ENCODE measurements around the gene DLEC1. TPM values are rescaled to one million over a fixed set of nuclear protein-coding genes. Genes with fewer than 3 reads are reported as not detected.
"Not testable (repeated sequence)": the region's sequence is repeated elsewhere in the genome, so short reads cannot be mapped to it uniquely, and the experiment has no call there.

Gene DLEC1
- total and polyA plus RNA-seq, 7 experiments from 2014 or later, result 0.41 to 9.4 (median 5.6) TPM

GRCh38 chr3:38047896-38048295, 8.9 kb downstream of the DLEC1 start:
- no peak for DNase-seq
- Mint-ChIP-seq H3K4me1 (peaks cover 0 to 4% (median 0%) of the 10 kb centered on the region in 7 donors), H3K9me3 (peaks cover 0 to 5% (median 0%) of the 10 kb centered on the region in 11 donors), H3K27ac (no peak overlapping the region), H3K36me3 (peaks cover under 1 to 28% (median 11%) of the 10 kb centered on the region in 5 donors), H3K4me3 (no peak overlapping the region), H3K27me3 (peaks cover 0 to 17% (median 0%) of the 10 kb centered on the region in 5 donors)
- Histone ChIP-seq H3K27ac (ENCODE audit: low read depth, low read length) (no peak overlapping the region), H3K36me3 (ENCODE audit: control insufficient read depth in 2 of 3, insufficient read depth in 3 of 3, low read length in 3 of 3) (no peaks in the 10 kb centered on the region), H3K27me3 (ENCODE audit: control insufficient read depth in 2 of 2, insufficient read depth in 2 of 2, low read length in 2 of 2) (no peaks in the 10 kb centered on the region), H3K4me3 (ENCODE audit: low read length) (no peak overlapping the region), H3K9me3 (ENCODE audit: control insufficient read depth in 2 of 3, low read length in 3 of 3) (no peaks in the 10 kb centered on the region), H3K4me1 (ENCODE audit: control insufficient read depth in 2 of 2, insufficient read depth in 2 of 2, low read length in 2 of 2) (no peaks in the 10 kb centered on the region)
- intact Hi-C loops (cut with micrococcal nuclease), result no loop called here
- ChIA-PET POLR2A (interaction anchor here (0.6 kb wide), 1 partner anchor 164 kb away, joined by 3 read pairs; no protein-coding TSS in a partner anchor), CTCF (no interaction called here)
- ATAC-seq, result no peak

- ATAC-seq (no peak), DNase-seq (no peak)
- Mint-ChIP-seq H3K27me3 (peaks cover 0 to 17% (median 0%) of the 10 kb centered on the region in 5 donors), H3K4me3 (no peak overlapping the region), H3K27ac (no peak overlapping the region), H3K4me1 (peaks cover 0 to 9% (median 0%) of the 10 kb centered on the region in 7 donors), H3K9me3 (peaks cover 0 to 5% (median 0%) of the 10 kb centered on the region in 11 donors), H3K36me3 (peaks cover 0 to 27% (median 11%) of the 10 kb centered on the region in 5 donors)
- Histone ChIP-seq H3K9me3 (ENCODE audit: control insufficient read depth in 2 of 3, low read length in 3 of 3) (no peaks in the 10 kb centered on the region), H3K36me3 (ENCODE audit: control insufficient read depth in 2 of 3, insufficient read depth in 3 of 3, low read length in 3 of 3) (no peaks in the 10 kb centered on the region), H3K27ac (ENCODE audit: low read depth, low read length) (no peak overlapping the region), H3K4me3 (ENCODE audit: low read length) (no peak overlapping the region), H3K27me3 (ENCODE audit: control insufficient read depth in 2 of 2, insufficient read depth in 2 of 2, low read length in 2 of 2) (no peaks in the 10 kb centered on the region), H3K4me1 (ENCODE audit: control insufficient read depth in 2 of 2, insufficient read depth in 2 of 2, low read length in 2 of 2) (no peaks in the 10 kb centered on the region)
- CTCF ChIA-PET, result no interaction called here
- POLR2A ChIA-PET, result no interaction called here
- intact Hi-C loops (cut with micrococcal nuclease), result no loop called here
Measured at GRCh38 chr3:38049358-38050126, 10.5 kb downstream of the DLEC1 start.

GRCh38 chr3:38051131-38051530, 12.1 kb downstream of the DLEC1 start:
- ChIA-PET CTCF (no interaction called here), POLR2A (no interaction called here)
- Mint-ChIP-seq H3K4me1 (peaks cover 0 to 11% (median 1%) of the 10 kb centered on the region in 7 donors), H3K9me3 (peaks cover 0 to 5% (median 0%) of the 10 kb centered on the region in 11 donors), H3K27me3 (peaks cover 0 to 11% (median 0%) of the 10 kb centered on the region in 5 donors), H3K4me3 (no peak overlapping the region), H3K36me3 (peaks cover 0 to 22% (median 11%) of the 10 kb centered on the region in 5 donors), H3K27ac (no peak overlapping the region)
- intact Hi-C loops (cut with micrococcal nuclease), result no loop called here
- ATAC-seq (no peak), DNase-seq (no peak)
- Histone ChIP-seq H3K9me3 (ENCODE audit: control insufficient read depth in 2 of 3, low read length in 3 of 3) (no peaks in the 10 kb centered on the region), H3K4me3 (ENCODE audit: low read length) (no peak overlapping the region), H3K27me3 (ENCODE audit: control insufficient read depth in 2 of 2, insufficient read depth in 2 of 2, low read length in 2 of 2) (no peaks in the 10 kb centered on the region), H3K36me3 (ENCODE audit: control insufficient read depth in 2 of 3, insufficient read depth in 3 of 3, low read length in 3 of 3) (no peaks in the 10 kb centered on the region), H3K27ac (ENCODE audit: low read depth, low read length) (no peak overlapping the region), H3K4me1 (ENCODE audit: control insufficient read depth in 2 of 2, insufficient read depth in 2 of 2, low read length in 2 of 2) (no peaks in the 10 kb centered on the region)

- H3K27me3 Mint-ChIP-seq; CTCF ChIA-PET; intact Hi-C loops (cut with micrococcal nuclease); H3K36me3 ChIP-seq (ENCODE audit: control insufficient read depth in 2 of 3, insufficient read depth in 3 of 3, low read length in 3 of 3); H3K27ac Mint-ChIP-seq; H3K27ac ChIP-seq (ENCODE audit: low read depth, low read length); H3K4me1 ChIP-seq (ENCODE audit: control insufficient read depth in 2 of 2, insufficient read depth in 2 of 2, low read length in 2 of 2); H3K4me3 Mint-ChIP-seq; ATAC-seq; H3K4me3 ChIP-seq (ENCODE audit: low read length); H3K27me3 ChIP-seq (ENCODE audit: control insufficient read depth in 2 of 2, insufficient read depth in 2 of 2, low read length in 2 of 2); H3K9me3 ChIP-seq (ENCODE audit: control insufficient read depth in 2 of 3, low read length in 3 of 3); POLR2A ChIA-PET; DNase-seq; H3K9me3 Mint-ChIP-seq: not testable (repeated sequence)
- H3K36me3 Mint-ChIP-seq, result peaks cover 0 to 22% (median 11%) of the 10 kb centered on the region in 5 donors
- peaks cover 0 to 11% (median 1%) of the 10 kb centered on the region in 7 donors for H3K4me1 Mint-ChIP-seq
Measured at GRCh38 chr3:38053286-38053685, 14.3 kb downstream of the DLEC1 start.

GRCh38 chr3:38053813-38054498, 14.9 kb downstream of the DLEC1 start:
- H3K9me3 Mint-ChIP-seq; H3K4me3 ChIP-seq (ENCODE audit: low read length); H3K27me3 Mint-ChIP-seq; H3K27ac ChIP-seq (ENCODE audit: low read depth, low read length); H3K27me3 ChIP-seq (ENCODE audit: control insufficient read depth in 2 of 2, insufficient read depth in 2 of 2, low read length in 2 of 2); CTCF ChIA-PET; H3K9me3 ChIP-seq (ENCODE audit: control insufficient read depth in 2 of 3, low read length in 3 of 3); H3K36me3 ChIP-seq (ENCODE audit: control insufficient read depth in 2 of 3, insufficient read depth in 3 of 3, low read length in 3 of 3); ATAC-seq; DNase-seq; H3K4me1 ChIP-seq (ENCODE audit: control insufficient read depth in 2 of 2, insufficient read depth in 2 of 2, low read length in 2 of 2); H3K4me3 Mint-ChIP-seq; intact Hi-C loops (cut with micrococcal nuclease); POLR2A ChIA-PET: not testable (repeated sequence)
- Mint-ChIP-seq H3K36me3 (peaks cover 0 to 22% (median 11%) of the 10 kb centered on the region in 5 donors), H3K4me1 (peaks cover 0 to 11% (median 1%) of the 10 kb centered on the region in 7 donors), H3K27ac (peak overlapping the region in 1 of 9 donors; percentile 23)

GRCh38 chr3:38054499-38055001, 15.5 kb downstream of the DLEC1 start:
- no peaks in the 10 kb centered on the region for H3K27me3 Mint-ChIP-seq
- Histone ChIP-seq H3K36me3 (ENCODE audit: control insufficient read depth in 2 of 3, insufficient read depth in 3 of 3, low read length in 3 of 3) (no peaks in the 10 kb centered on the region), H3K4me3 (ENCODE audit: low read length) (no peak overlapping the region), H3K27me3 (ENCODE audit: control insufficient read depth in 2 of 2, insufficient read depth in 2 of 2, low read length in 2 of 2) (no peaks in the 10 kb centered on the region), H3K27ac (ENCODE audit: low read depth, low read length) (no peak overlapping the region), H3K4me1 (ENCODE audit: control insufficient read depth in 2 of 2, insufficient read depth in 2 of 2, low read length in 2 of 2) (no peaks in the 10 kb centered on the region), H3K9me3 (ENCODE audit: control insufficient read depth in 2 of 3, low read length in 3 of 3) (no peaks in the 10 kb centered on the region)
- intact Hi-C loops (cut with micrococcal nuclease), result no loop called here
- DNase-seq, result no peak
- H3K36me3 Mint-ChIP-seq, result peaks cover 0 to 18% (median 7%) of the 10 kb centered on the region in 5 donors
- H3K27ac Mint-ChIP-seq, result peak overlapping the region in 2 of 9 donors; percentile 1 to 23
- CTCF ChIA-PET, result no interaction called here
- H3K4me3 Mint-ChIP-seq, result no peak overlapping the region
- H3K4me1 Mint-ChIP-seq, result peaks cover 0 to 13% (median 5%) of the 10 kb centered on the region in 7 donors
- ATAC-seq, result no peak
- H3K9me3 Mint-ChIP-seq, result peaks cover 0 to 5% (median 0%) of the 10 kb centered on the region in 11 donors
- POLR2A ChIA-PET, result no interaction called here

All from naive thymus-derived CD4-positive, alpha-beta T cell (primary cell).